ENCODE data around the gene QPCTL. TPM values are rescaled to one million over a fixed set of nuclear protein-coding genes. Genes with fewer than 3 reads are reported as not detected.
A peak's percentile ranks its signal among the peaks of the same experiment; 100 is the strongest.
"Not testable (repeated sequence)": the region's sequence is repeated elsewhere in the genome, so short reads cannot be mapped to it uniquely, and the experiment has no call there.

QPCTL gene
- total RNA-seq, 1 donor from 2014 or later, result 11.6 TPM

DNA sequence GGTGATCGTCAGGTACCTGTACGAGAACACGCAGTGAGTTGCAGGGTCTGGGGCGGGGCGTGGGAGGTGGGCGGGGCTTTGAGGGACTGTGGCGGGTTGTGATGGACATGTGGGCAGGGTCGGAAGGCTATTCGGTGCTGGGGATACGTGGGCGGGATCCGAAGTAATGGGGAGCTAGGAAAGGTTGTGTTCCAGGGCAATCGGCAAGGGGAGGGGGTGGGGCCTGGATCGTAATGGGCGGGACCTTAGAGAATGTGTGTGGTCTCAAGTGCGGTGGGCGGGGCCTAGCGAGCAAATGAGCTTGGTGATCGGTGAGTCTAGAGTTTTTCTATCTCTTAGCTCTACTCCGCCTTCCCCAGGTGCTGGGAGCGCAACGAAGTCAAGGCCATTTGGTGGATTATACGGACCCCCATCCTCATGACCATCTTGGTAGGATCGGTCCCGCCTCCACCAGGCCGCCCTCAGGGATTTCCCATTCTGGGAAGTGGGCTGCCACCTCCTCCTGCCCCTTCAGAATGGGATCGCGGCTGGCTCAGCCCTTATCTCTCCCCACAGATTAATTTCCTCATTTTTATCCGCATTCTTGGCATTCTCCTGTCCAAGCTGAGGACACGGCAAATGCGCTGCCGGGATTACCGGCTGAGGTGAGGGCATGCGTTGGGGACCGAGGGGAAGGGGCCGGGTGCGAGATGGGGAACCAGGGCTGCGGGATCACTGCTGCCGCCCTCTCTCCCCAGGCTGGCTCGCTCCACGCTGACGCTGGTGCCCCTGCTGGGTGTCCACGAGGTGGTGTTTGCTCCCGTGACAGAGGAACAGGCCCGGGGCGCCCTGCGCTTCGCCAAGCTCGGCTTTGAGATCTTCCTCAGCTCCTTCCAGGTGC, 14.9 kb upstream of the QPCTL start:
- DNase-seq (ENCODE audit: low read depth) (peak; percentile 96), FAIRE-seq (no peak)
- no peaks in the 10 kb centered on the region for H3K36me3 ChIP-seq (ENCODE audit: control insufficient read depth, insufficient read depth, low read length)
- H3K27me3 ChIP-seq (ENCODE audit: control insufficient read depth, insufficient read depth, low read length), result no peaks in the 10 kb centered on the region
- peak overlapping the region; percentile 39 for H3K4me3 ChIP-seq (ENCODE audit: low read depth, low read length)
- TF ChIP-seq, protein P1, sequence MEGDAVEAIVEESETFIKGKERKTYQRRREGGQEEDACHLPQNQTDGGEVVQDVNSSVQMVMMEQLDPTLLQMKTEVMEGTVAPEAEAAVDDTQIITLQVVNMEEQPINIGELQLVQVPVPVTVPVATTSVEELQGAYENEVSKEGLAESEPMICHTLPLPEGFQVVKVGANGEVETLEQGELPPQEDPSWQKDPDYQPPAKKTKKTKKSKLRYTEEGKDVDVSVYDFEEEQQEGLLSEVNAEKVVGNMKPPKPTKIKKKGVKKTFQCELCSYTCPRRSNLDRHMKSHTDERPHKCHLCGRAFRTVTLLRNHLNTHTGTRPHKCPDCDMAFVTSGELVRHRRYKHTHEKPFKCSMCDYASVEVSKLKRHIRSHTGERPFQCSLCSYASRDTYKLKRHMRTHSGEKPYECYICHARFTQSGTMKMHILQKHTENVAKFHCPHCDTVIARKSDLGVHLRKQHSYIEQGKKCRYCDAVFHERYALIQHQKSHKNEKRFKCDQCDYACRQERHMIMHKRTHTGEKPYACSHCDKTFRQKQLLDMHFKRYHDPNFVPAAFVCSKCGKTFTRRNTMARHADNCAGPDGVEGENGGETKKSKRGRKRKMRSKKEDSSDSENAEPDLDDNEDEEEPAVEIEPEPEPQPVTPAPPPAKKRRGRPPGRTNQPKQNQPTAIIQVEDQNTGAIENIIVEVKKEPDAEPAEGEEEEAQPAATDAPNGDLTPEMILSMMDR (IDR thresholded peaks at IDR 0.05; ENCODE audit: insufficient read depth, low read length, severe bottlenecking), result peak; percentile 67

DNA sequence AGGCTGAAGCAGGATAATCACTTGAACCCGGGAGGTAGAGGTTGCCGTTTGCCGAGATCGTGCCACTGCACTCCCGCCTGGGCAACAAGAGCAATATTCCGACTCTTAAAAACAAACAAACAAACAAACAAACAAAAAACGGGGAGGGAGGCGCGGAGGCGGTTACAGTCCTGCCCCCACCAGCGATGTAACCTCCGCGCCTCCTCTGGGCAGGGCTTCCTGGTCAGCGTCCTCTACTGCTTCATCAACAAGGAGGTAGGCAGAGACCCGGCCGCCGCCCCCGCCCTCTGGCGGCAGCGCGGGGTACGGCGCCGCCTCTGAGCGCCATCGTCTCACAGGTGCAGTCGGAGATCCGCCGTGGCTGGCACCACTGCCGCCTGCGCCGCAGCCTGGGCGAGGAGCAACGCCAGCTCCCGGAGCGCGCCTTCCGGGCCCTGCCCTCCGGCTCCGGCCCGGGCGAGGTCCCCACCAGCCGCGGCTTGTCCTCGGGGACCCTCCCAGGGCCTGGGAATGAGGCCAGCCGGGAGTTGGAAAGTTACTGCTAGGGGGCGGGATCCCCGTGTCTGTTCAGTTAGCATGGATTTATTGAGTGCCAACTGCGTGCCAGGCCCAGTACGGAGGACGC, 11.0 kb upstream of the QPCTL start:
- TF ChIP-seq, protein P1 (IDR thresholded peaks at IDR 0.05; ENCODE audit: insufficient read depth, low read length, severe bottlenecking), result peak; percentile 96
- Histone ChIP-seq H3K27me3 (ENCODE audit: control insufficient read depth, insufficient read depth, low read length) (no peaks in the 10 kb centered on the region), H3K36me3 (ENCODE audit: control insufficient read depth, insufficient read depth, low read length) (peaks cover 3% of the 10 kb centered on the region), H3K4me3 (ENCODE audit: low read depth, low read length) (peak overlapping the region; percentile 19)
- FAIRE-seq (no peak), DNase-seq (ENCODE audit: low read depth) (peak; percentile 76)

DNA sequence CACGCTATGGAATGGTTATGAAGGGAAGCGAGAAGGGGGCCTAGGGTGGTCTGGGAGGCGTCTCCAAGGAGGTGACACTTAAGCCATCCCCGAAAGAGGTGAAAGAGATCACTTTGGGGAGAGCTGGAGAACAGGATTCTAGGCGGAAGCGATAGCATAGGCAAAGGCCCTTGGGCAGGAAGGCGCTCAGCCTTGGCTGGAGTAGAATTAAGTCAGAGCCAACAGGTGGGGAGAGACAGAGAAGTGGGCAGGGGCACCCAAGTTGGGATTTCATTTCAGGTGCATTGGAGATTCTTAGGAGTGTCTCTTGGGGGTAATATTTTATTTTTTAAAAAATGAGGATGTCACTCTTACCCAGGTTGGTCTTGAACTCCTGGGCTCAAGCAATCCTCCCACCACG, 10.3 kb upstream of the QPCTL start:
- TF ChIP-seq, protein P1 (IDR thresholded peaks at IDR 0.05; ENCODE audit: insufficient read depth, low read length, severe bottlenecking), result no peak
- Histone ChIP-seq H3K27me3 (ENCODE audit: control insufficient read depth, insufficient read depth, low read length) (no peaks in the 10 kb centered on the region), H3K4me3 (ENCODE audit: low read depth, low read length) (no peak overlapping the region), H3K36me3 (ENCODE audit: control insufficient read depth, insufficient read depth, low read length) (peaks cover 3% of the 10 kb centered on the region)
- FAIRE-seq, result no peak
- DNase-seq (ENCODE audit: low read depth), result no peak

DNA sequence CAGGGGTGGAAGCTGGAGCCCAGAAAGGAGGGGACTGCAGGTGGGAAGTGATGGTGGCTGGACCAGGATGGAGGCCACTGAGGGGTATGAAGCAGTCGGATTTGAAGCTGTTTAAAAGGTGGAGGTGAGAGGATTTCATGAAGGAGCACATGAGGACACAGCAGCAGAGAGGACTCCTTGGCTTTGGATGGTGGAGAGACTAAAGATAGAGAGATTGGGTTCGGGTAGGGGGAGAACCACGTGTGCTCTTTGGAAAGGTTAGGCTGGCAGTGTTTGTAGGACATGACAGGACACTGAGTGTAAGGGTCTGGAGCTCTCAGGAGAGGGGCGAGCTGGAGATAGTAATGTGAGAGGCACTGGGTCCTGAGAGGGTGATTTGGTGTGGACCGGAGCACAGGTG, 9.6 kb upstream of the QPCTL start:
- Histone ChIP-seq H3K27me3 (ENCODE audit: control insufficient read depth, insufficient read depth, low read length) (no peaks in the 10 kb centered on the region), H3K36me3 (ENCODE audit: control insufficient read depth, insufficient read depth, low read length) (peaks cover 7% of the 10 kb centered on the region), H3K4me3 (ENCODE audit: low read depth, low read length) (no peak overlapping the region)
- no peak for DNase-seq (ENCODE audit: low read depth)
- TF ChIP-seq, protein P1 (IDR thresholded peaks at IDR 0.05; ENCODE audit: insufficient read depth, low read length, severe bottlenecking), result no peak
- FAIRE-seq, result no peak

DNA sequence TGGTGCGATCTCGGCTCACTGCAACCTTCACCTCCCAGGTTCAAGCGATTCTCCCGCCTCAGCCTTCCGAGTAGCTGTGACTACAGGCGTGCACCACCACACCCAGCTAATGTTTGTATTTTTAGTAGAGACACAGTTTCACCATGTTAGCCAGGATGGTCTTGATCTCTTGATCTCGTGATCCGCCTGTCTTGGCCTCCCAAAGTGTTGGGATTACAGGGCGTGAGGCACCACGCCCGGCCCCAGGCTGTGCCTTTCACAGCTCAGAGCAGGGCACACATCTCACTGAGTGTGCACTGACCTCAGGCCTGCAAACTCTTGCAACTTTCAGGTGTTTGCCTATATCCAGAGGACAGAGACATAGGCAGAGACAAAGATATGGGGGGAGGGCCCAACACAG, 7.4 kb upstream of the QPCTL start:
- not testable (repeated sequence) for H3K4me3 ChIP-seq (ENCODE audit: low read depth, low read length); DNase-seq (ENCODE audit: low read depth); H3K27me3 ChIP-seq (ENCODE audit: control insufficient read depth, insufficient read depth, low read length); FAIRE-seq
- peaks cover 14% of the 10 kb centered on the region for H3K36me3 ChIP-seq (ENCODE audit: control insufficient read depth, insufficient read depth, low read length)

DNA sequence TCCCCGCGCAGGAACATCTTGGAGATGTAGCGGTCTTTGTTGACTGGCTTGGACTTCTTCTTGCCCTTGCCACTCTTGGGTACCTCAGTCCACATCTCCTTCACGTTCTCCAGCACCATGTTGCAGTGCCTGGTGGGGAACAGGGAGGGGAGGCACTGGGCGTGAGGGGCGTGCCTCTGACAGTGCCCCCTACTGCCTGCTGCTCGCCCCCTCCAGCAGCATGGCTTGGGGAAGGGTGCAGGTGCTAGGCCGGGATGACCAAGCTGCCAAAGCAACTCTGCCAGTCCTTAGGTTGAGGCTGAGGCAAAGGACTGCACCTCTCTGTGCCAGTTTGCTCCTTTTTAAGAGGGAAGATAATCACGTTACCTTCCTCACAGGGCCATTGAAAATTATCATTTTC, 4.9 kb upstream of the QPCTL start:
- Histone ChIP-seq H3K4me3 (ENCODE audit: low read depth, low read length) (no peak overlapping the region), H3K36me3 (ENCODE audit: control insufficient read depth, insufficient read depth, low read length) (peaks cover 14% of the 10 kb centered on the region), H3K27me3 (ENCODE audit: control insufficient read depth, insufficient read depth, low read length) (no peaks in the 10 kb centered on the region)
- no peak for DNase-seq (ENCODE audit: low read depth)
- FAIRE-seq, result no peak
- TF ChIP-seq, protein P1 (IDR thresholded peaks at IDR 0.05; ENCODE audit: insufficient read depth, low read length, severe bottlenecking), result no peak
